ENCODE measurements around the gene ACAN.

GRCh38 chr15:88902846-88903245, 99.6 kb downstream of the ACAN start:
- TF ChIP-seq TAF1 (IDR thresholded peaks at IDR 0.05; ENCODE audit: borderline replicate concordance, insufficient read depth, low read length) = no peak
- no peak for TF ChIP-seq SIN3A (IDR thresholded peaks at IDR 0.05; ENCODE audit: borderline replicate concordance, insufficient read depth, low read length)

Measured in PFSK-1 (cell line).